ENCODE data around the gene EPB41L4B.

Gene EPB41L4B

GRCh38 chr9:109191746-109192145 lies 129.1 kb downstream of the EPB41L4B start:
- no peak for DNase-seq

- DNase-seq, result no peak
Measured at GRCh38 chr9:109190151-109190550, 130.7 kb downstream of the EPB41L4B start.

DNA sequence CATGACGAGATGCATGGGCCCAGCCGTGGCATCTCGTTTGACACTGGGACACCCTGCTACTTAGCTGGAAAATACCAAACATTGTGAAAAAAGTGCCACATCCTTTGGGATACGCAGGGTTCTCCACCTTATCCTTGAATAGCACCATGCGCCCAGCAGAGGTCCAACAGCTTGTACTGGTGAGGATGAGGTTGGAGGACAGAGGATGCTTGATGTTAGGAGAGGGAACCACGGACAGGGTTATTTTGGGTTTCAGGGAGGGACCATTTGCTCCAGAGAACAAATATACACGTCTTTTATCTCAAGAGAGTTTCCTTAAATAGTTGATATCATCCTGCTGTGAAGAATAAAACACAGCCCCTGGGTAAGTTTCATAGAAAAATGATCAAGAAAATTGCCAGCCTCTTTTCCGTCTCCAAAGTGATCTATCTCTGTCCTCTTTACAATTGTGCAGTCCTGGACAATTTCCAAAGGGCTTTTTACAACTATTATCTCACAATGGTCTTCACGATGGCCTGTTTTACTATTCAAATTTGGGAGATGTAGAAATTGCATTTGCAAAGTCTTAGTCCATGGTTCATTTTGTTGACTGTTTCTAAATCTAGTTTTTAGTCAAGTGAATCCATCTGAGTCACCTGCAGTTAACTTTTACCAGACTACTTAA lies 133.9 kb downstream of the EPB41L4B start:
- DNase-seq, result no peak

DNA sequence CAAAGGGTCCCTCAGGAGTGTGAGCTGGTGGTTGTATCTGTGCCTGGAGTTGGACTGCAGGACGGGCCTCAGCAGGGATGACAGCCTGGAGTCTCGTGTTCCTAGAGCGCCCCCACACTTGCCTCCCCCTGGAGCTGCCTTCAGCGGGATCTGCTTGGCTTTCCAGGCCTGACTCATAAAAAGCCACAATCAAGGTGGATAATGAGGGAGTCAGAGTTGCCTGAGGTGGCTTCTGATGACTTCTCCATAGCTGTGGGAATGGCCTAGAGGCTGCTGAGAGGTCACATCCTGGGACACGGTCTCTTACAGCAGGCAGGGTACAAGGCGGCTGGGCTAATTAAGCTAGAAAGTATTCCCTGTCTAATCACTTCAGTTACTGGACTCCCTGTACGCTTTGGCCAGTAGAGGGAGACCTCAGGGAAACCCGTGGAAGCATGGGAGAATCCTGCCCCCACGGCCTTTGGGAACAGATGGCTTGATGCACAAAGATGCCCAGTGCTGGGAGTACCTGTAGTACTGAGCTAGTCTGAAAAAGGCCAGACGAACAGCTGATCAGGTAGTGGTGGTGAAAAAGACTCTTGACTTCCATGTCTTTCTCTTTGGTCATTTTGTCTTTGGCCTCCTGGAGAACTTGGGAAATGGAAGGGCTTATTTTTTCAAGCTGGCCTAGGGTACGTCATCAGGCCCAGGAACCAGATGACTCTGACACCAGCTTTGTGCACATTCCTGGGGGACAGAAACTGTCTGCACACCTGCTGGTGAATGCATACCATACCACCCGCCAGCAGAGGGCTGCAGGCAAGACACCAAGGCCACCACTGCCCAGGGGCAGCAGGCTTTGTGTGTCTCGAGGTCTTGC lies 137.7 kb downstream of the EPB41L4B start:
- DNase-seq, result peak; percentile 59

DNA sequence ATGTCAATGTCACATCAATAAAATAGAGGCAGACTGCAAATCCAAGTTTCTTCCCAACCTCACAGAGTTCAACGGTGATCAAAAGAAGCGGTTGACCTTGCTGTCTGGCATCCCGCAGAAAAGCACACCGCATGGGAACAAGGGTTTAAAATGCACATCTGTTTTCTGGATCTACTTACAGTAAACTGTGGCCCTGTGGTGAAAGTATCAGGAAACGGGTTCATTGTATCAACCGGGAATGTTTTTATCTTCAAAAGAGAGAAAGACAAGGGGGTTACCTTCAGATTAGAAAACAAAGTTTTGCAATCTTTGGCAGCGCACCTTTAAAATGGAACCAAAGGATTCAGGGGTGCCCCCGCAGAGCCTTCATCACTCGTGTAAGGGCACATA lies 138.3 kb downstream of the EPB41L4B start:
- no peak for DNase-seq

GRCh38 chr9:109181284-109181683 lies 139.6 kb downstream of the EPB41L4B start:
- DNase-seq, result no peak

GRCh38 chr9:109179801-109180523 lies 140.9 kb downstream of the EPB41L4B start:
- no peak for DNase-seq

DNA sequence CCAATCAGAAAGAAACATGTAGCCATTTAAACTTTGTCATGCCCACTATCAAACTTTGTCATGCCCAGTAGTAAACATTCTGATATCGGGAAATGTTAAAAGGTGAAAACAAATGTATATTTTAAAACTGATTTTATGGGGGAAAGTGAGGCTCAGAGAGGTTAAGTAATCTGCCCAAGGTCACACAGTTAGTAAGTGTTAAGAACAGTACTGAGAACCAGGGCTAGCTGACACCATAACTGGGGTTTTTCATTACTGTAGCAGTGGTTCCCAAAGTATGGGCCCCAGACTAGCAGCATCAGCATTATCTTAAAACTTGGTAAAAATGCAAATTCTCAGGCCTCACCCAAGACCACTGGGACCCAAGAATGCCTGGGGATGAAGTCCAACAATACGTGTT lies 143.9 kb downstream of the EPB41L4B start:
- no peak for DNase-seq

GRCh38 chr9:109176386-109176785 lies 144.5 kb downstream of the EPB41L4B start:
- DNase-seq, result no peak

DNA sequence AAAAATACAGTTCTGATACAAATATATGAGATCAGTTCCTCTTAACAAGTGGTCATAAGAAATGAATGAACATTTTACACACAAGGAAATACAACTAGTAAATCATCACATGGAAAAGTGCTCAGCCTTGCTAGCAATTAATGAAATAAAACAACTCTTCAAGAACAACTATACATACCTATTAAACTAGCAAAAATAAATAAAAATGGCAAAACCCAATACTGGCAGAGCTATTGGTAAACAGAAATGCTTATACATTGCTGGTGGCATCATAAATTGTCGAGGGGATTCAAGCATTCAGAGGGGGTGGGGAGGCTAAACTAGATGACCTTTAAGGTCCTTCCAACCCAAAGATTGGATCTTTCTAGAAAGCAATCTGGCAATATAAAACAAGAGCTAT lies 147.9 kb downstream of the EPB41L4B start:
- no peak for DNase-seq

DNA sequence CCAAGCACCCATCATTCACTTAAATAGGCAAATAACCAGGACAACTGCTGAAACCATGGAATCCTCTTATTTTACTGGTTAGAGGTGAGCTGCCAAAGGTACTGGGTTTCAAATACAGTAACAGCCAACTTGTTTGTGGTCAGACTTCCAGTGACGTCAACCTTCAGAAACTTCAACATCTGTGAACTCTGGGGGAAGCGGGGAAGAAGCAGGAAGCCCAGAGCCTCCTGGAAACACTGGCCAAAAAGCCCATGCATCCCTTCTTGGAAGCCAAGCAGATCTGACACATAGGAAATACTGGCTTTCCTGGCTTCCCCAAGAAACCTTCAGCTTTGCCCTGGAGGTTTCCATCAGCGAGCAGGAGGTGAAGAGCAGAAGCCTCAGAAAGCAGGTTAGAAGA lies 148.9 kb downstream of the EPB41L4B start:
- DNase-seq, result no peak

DNA sequence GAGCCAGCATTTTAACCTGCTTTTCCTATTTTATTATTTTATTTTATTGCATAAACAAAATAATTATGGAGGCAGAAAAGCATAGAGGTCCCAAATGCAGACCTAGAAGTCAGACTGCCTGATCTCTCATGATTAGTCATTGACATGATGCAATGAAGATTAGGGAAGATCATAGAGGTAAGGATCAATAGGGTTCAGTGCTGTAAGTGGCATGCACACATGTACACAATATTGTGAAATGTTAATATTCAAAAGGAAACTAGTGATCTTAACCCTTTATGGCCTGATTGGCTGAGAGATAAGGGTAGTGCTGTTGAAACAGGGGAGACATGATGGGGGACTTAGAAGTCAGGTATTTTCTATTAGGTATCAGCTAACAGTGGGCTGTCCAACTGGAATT lies 152.7 kb downstream of the EPB41L4B start:
- DNase-seq, result no peak

GRCh38 chr9:109167716-109168115 lies 153.1 kb downstream of the EPB41L4B start:
- no peak for DNase-seq

- DNase-seq, result no peak
Measured at GRCh38 chr9:109166771-109167601, 153.9 kb downstream of the EPB41L4B start, which contains the start of gene FRRS1L. Gene FRRS1L, minus strand, starts transcription at chr9:109167249. Its CDS starts 111 bp downstream, at chr9:109167138.

- DNase-seq, result no peak
Measured at GRCh38 chr9:109166171-109166770, 154.6 kb downstream of the EPB41L4B start.

DNA sequence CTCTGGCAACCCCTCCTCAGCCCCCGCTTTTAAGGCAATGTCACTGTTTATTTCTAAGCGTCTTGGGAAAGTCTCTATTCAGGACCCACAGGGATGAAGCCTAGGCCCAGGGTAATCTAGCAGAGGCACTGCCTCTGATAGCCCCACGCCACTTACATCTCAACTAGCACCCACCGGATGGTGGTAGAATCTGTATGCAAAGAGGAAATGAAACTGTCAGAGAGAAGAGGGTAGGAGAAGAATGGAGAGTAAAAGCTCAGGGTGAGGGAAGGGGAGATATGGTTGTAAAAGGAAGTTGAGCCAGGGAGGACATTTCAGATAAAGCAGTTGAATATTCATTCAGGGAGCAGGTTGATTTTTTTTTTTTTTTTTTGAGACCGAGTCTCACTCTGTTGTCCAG lies 156.8 kb downstream of the EPB41L4B start:
- DNase-seq, result peak; percentile 69

GRCh38 chr9:109163194-109163593 lies 157.7 kb downstream of the EPB41L4B start:
- no peak for DNase-seq

DNA sequence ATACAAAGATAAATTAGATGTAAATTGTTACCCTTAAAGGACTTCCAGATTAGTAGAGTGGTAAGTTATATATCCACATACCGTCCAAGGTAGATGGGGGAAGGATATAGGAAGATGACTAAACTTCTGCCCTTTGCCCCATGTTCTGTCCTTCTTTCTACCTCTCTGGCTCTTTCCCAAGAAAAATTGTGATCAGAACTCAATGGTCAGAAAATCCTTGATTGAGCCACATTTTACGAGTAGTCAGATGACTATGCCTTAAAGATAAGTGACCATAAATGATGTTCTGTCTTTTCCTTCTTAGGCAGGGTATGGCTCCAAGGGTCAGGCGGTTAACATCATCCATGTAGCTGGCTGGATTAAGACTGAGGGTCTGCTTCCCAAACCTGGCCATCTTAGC lies 158.2 kb downstream of the EPB41L4B start:
- DNase-seq, result no peak

DNA sequence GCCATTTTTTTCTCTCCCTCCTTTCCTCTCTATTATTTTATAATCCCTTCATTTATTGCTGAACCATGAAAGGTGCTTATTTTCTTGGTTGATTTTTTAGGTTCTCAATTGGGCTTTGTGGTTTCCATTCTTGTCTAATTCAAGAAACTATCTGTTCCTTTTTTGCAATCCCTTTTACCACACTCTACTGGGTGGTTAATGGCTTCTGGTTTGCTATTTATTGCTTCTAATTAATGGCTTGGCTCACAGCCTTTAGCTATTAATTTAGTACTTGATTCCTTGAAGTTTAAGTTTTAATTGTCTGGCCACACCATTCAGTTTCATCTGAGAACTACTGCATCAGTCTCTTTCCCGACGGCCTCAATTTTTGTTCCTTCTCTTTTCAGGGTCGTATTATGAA lies 159.4 kb downstream of the EPB41L4B start:
- no peak for DNase-seq

DNA sequence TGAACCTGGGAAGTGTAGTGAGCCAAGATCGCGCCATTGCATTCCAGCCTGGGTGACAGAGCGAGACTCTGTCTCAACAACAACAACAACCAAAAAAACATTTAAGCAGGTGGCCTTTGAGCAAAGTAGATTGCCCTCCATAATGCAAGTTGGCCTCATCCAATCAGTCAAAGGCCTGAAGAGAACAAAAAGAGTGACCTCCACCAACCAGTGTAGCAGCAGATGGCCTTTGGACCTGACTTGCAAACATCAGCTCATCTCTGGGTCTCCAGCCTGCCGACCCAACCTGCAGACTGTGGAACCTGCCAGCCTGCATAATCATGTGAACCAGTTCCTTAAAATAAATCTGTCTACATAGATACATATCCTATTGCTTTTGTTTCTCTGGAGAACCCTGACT lies 161.3 kb downstream of the EPB41L4B start:
- no peak for DNase-seq

GRCh38 chr9:109158651-109159050 lies 162.2 kb downstream of the EPB41L4B start:
- no peak for DNase-seq

- peak; percentile 91 for DNase-seq
Measured at GRCh38 chr9:109156708-109157107, 164.2 kb downstream of the EPB41L4B start.

All from hematopoietic multipotent progenitor cell treated with erythropoietin and hydrocortisone succinate and interleukin-3 and kit ligand, for 4 days (in vitro differentiated cells).